Endothelial cell (in vitro differentiated cells): ENCODE data around the gene PRKG1. TPM values are rescaled to one million over a fixed set of nuclear protein-coding genes. Genes with fewer than 3 reads are reported as not detected.

ENCODE experiments used
- DNase-seq: peaks from one replicate; pipeline ENCODE4 v3.0.0; 2021; ENCODE audit warnings: low spot score
- H3K27ac Mint-ChIP-seq: one replicate; pipeline ENCODE4 v1.8.0; 2021; ENCODE audit warnings: mixed read lengths, inconsistent platforms; ENCODE audit not compliant: unreplicated experiment
- H3K27me3 Mint-ChIP-seq: one replicate; pipeline ENCODE4 v1.8.0; 2021; ENCODE audit warnings: mild to moderate bottlenecking, moderate library complexity, mixed read lengths, inconsistent platforms; ENCODE audit not compliant: unreplicated experiment
- H3K36me3 Mint-ChIP-seq: one replicate; pipeline ENCODE4 v1.8.0; 2021; ENCODE audit warnings: mild to moderate bottlenecking, low read depth, mixed read lengths, inconsistent platforms; ENCODE audit not compliant: unreplicated experiment
- H3K4me1 Mint-ChIP-seq: one replicate; pipeline ENCODE4 v1.8.0; 2021; ENCODE audit warnings: mild to moderate bottlenecking, mixed read lengths, inconsistent platforms; ENCODE audit not compliant: unreplicated experiment
- H3K4me3 Mint-ChIP-seq: one replicate; pipeline ENCODE4 v1.8.0; 2021; ENCODE audit warnings: mild to moderate bottlenecking, mixed read lengths, inconsistent platforms; ENCODE audit not compliant: unreplicated experiment
- H3K9me3 Mint-ChIP-seq: one replicate; pipeline ENCODE4 v1.8.0; 2021; ENCODE audit warnings: mixed read lengths, inconsistent platforms; ENCODE audit not compliant: unreplicated experiment
- CTCF ChIP-seq: fragments of 200-600 bp; sonication (generic); IDR thresholded peaks from one replicate; pipeline ENCODE4 v1.5.0; 2021; ENCODE audit warnings: antibody characterized with exemption; ENCODE audit not compliant: unreplicated experiment
- total RNA-seq: library from RNA; stranded (reverse); fragmentation: NEBNext Ultra II Directional; extraction: Animal tissue kit (Norgen Biotek cat#: 25700); gene quantifications from one replicate; pipeline ENCODE4 v1.2.1, GENCODE V29; 2021; ENCODE audit not compliant: unreplicated experiment

The PRKG1 gene
- total RNA-seq, 1 donor from 2014 or later = 10.7 TPM

DNA sequence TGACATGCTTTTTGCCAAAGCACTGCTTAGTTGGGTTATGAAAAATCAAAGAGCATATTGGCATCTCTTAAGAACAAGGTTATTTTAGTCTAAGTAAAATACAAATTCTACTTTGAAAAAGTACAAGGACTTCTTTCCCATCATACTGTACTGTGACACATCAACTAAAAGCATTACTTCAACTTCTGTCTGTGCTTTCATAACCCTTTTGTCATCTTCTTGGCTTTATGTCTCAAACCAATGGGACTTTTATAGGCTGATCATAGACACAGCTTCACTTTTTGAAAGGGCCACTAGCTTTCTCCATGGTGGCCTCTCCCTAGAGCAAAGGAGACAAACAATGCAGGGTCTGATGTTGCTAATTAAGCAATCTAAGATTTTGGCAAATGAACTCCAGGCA lies 814.0 kb downstream of the PRKG1 start:
- H3K4me1 Mint-ChIP-seq = no peaks in the 10 kb centered on the region
- H3K4me3 Mint-ChIP-seq = no peak overlapping the region
- no peaks in the 10 kb centered on the region for H3K9me3 Mint-ChIP-seq
- H3K27me3 Mint-ChIP-seq = no peaks in the 10 kb centered on the region
- H3K36me3 Mint-ChIP-seq = no peaks in the 10 kb centered on the region
- DNase-seq = no peak
- no peak overlapping the region for H3K27ac Mint-ChIP-seq
- TF ChIP-seq CTCF = no peak

GRCh38 chr10:51892313-51892712 lies 818.0 kb downstream of the PRKG1 start:
- no peaks in the 10 kb centered on the region for H3K9me3 Mint-ChIP-seq
- no peak for DNase-seq
- no peaks in the 10 kb centered on the region for H3K36me3 Mint-ChIP-seq
- no peak overlapping the region for H3K27ac Mint-ChIP-seq
- H3K4me3 Mint-ChIP-seq = no peak overlapping the region
- no peaks in the 10 kb centered on the region for H3K27me3 Mint-ChIP-seq
- no peak for TF ChIP-seq CTCF
- no peaks in the 10 kb centered on the region for H3K4me1 Mint-ChIP-seq

- no peaks in the 10 kb centered on the region for H3K36me3 Mint-ChIP-seq
- H3K9me3 Mint-ChIP-seq = no peaks in the 10 kb centered on the region
- no peaks in the 10 kb centered on the region for H3K27me3 Mint-ChIP-seq
- H3K4me3 Mint-ChIP-seq = no peak overlapping the region
- peak; percentile 12 for DNase-seq
- no peaks in the 10 kb centered on the region for H3K4me1 Mint-ChIP-seq
- peak; percentile 39 for TF ChIP-seq CTCF
- no peak overlapping the region for H3K27ac Mint-ChIP-seq
Measured at GRCh38 chr10:51892965-51893658, 818.8 kb downstream of the PRKG1 start.

DNA sequence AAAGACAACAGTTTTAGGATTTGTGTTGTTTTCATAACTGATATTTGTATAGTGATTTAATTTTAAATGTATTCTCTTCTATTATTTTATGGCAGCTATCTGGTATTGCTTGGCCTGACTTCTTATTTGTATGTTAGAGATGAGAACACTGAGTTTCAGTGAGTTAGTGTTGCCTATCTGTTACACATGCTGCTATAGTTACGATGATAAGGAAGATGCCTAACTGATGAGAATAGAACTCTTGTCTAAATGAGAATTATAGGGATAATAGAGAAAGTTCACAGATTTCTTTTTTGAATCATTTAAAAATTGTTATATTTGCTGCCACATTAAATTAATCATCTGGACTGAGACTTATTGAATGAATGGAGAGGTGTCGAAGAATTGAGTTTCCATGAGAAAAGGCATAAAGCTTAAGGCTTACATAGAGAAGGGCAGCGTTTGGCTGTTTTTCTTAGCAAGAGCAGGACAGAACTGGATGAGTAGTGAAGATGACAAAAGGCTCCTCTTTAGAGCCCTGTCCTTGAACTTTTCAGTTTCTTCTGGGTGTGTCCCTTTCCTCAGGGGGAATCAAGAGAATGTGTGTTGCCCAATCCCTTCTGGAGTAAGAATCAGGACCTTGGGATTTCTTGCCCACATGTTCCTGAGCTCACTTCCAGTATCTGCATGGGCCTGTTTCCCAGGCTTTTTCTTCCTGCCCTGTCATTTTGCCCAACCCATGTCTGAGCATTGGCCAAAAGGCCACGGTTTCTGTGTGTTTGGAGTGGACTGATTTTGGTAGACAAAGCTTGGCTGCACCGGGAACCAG lies 820.7 kb downstream of the PRKG1 start:
- DNase-seq = no peak
- no peak overlapping the region for H3K4me3 Mint-ChIP-seq
- H3K4me1 Mint-ChIP-seq = no peaks in the 10 kb centered on the region
- H3K27ac Mint-ChIP-seq = no peak overlapping the region
- no peaks in the 10 kb centered on the region for H3K9me3 Mint-ChIP-seq
- TF ChIP-seq CTCF = no peak
- H3K36me3 Mint-ChIP-seq = no peaks in the 10 kb centered on the region
- no peaks in the 10 kb centered on the region for H3K27me3 Mint-ChIP-seq

DNA sequence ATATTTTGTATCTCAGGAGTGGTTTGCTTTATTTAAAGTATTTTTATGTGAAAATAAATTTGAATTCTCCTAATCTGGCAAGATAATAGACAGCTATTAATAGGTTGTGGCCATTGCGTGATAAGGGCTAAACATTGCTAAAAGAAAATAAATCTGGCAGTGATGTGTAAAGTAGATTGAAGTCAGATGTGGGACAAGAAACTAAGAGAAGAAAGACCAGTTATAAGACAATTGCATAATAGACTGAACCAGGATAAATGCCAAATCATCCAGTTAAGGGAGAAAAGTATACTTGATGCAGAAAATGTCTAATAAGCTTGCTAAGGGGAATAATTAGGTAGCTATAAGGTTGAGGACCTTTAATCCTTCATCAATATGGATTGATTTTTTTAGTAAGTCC lies 822.6 kb downstream of the PRKG1 start:
- no peaks in the 10 kb centered on the region for H3K27me3 Mint-ChIP-seq
- H3K4me3 Mint-ChIP-seq = no peak overlapping the region

More for the DNA sequence above, 822.6 kb downstream of the PRKG1 start:
- no peaks in the 10 kb centered on the region for H3K9me3 Mint-ChIP-seq
- no peaks in the 10 kb centered on the region for H3K4me1 Mint-ChIP-seq
- no peaks in the 10 kb centered on the region for H3K36me3 Mint-ChIP-seq
- no peak for TF ChIP-seq CTCF
- no peak for DNase-seq
- H3K27ac Mint-ChIP-seq = no peak overlapping the region
